HL-60 (cell line): ENCODE measurements around the gene RHBDD1.

Experiments used
- DNase-seq, 2 experiments: peaks; one replicate each; pipeline ENCODE4 v3.0.0-alpha.2; 2010 to 2020; ENCODE audit warnings: low read depth in 1 of 2, low spot score in 1 of 2
- H3K27ac ChIP-seq: fragments of 250-450 bp; sonication (Bioruptor Pico); replicated peaks from 2 replicates; pipeline ENCODE4 v1.5.1; 2020; ENCODE audit warnings: mild to moderate bottlenecking, moderate library complexity
- H3K27me3 ChIP-seq: fragments of 250-450 bp; sonication (Bioruptor Pico); 2 replicates; pipeline ENCODE4 v1.5.1; 2021; ENCODE audit warnings: mild to moderate bottlenecking, moderate library complexity; ENCODE audit not compliant: insufficient read depth, poor library complexity, severe bottlenecking
- H3K4me3 ChIP-seq: replicated peaks from 2 replicates; pipeline ENCODE4 v1.5.1; 2011; ENCODE audit warnings: mild to moderate bottlenecking, control low read depth, low read length; ENCODE audit not compliant: insufficient read depth
- GABPA ChIP-seq: IDR thresholded peaks from 2 replicates; pipeline ENCODE4 v1.6.1; 2012; ENCODE audit warnings: low read depth
- POLR2AphosphoS5 ChIP-seq: IDR thresholded peaks from 2 replicates; pipeline ENCODE4 v1.6.1; 2012; ENCODE audit warnings: low read depth
- SPI1 ChIP-seq: IDR thresholded peaks from 2 replicates; pipeline ENCODE4 v1.6.1; 2012; ENCODE audit warnings: low read depth, mild to moderate bottlenecking, borderline replicate concordance
- TF ChIP-seq, protein P1 (sequence below): IDR thresholded peaks from one replicate; pipeline ENCODE4 v1.5.1; 2011; ENCODE audit warnings: low read length, control low read depth, inconsistent platforms; ENCODE audit not compliant: insufficient read depth
- TF ChIP-seq, protein P2 (sequence below): IDR thresholded peaks from 2 replicates; pipeline ENCODE4 v1.6.1; 2012; ENCODE audit warnings: low read depth; ENCODE audit not compliant: insufficient replicate concordance

Gene RHBDD1

DNA sequence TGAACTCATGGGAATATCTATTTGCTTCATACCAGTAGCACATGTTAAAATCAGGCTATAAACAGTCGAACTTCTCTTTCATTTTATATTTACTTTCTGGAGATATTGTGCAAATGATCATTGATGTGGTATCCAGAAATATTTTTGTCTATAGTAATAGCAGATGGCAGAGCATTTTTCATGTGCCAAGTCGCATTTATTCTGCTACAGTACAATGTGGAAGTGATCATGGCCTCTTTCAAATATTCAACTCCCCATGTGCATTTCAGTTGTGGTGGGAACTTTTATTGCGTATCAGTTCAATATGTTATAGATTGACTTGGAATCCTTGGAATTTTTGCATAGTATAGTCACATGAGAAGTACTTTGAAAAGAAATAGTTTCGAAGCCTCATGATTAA, 57.4 kb downstream of the RHBDD1 start:
- DNase-seq, result no peak
- Histone ChIP-seq H3K27ac (no peak overlapping the region), H3K27me3 (no peaks in the 10 kb centered on the region), H3K4me3 (no peak overlapping the region)
- TF ChIP-seq GABPA (no peak), SPI1 (no peak), POLR2AphosphoS5 (no peak)
- TF ChIP-seq, protein P1, sequence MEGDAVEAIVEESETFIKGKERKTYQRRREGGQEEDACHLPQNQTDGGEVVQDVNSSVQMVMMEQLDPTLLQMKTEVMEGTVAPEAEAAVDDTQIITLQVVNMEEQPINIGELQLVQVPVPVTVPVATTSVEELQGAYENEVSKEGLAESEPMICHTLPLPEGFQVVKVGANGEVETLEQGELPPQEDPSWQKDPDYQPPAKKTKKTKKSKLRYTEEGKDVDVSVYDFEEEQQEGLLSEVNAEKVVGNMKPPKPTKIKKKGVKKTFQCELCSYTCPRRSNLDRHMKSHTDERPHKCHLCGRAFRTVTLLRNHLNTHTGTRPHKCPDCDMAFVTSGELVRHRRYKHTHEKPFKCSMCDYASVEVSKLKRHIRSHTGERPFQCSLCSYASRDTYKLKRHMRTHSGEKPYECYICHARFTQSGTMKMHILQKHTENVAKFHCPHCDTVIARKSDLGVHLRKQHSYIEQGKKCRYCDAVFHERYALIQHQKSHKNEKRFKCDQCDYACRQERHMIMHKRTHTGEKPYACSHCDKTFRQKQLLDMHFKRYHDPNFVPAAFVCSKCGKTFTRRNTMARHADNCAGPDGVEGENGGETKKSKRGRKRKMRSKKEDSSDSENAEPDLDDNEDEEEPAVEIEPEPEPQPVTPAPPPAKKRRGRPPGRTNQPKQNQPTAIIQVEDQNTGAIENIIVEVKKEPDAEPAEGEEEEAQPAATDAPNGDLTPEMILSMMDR, result no peak
- TF ChIP-seq, protein P2, sequence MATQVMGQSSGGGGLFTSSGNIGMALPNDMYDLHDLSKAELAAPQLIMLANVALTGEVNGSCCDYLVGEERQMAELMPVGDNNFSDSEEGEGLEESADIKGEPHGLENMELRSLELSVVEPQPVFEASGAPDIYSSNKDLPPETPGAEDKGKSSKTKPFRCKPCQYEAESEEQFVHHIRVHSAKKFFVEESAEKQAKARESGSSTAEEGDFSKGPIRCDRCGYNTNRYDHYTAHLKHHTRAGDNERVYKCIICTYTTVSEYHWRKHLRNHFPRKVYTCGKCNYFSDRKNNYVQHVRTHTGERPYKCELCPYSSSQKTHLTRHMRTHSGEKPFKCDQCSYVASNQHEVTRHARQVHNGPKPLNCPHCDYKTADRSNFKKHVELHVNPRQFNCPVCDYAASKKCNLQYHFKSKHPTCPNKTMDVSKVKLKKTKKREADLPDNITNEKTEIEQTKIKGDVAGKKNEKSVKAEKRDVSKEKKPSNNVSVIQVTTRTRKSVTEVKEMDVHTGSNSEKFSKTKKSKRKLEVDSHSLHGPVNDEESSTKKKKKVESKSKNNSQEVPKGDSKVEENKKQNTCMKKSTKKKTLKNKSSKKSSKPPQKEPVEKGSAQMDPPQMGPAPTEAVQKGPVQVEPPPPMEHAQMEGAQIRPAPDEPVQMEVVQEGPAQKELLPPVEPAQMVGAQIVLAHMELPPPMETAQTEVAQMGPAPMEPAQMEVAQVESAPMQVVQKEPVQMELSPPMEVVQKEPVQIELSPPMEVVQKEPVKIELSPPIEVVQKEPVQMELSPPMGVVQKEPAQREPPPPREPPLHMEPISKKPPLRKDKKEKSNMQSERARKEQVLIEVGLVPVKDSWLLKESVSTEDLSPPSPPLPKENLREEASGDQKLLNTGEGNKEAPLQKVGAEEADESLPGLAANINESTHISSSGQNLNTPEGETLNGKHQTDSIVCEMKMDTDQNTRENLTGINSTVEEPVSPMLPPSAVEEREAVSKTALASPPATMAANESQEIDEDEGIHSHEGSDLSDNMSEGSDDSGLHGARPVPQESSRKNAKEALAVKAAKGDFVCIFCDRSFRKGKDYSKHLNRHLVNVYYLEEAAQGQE, result no peak

DNA sequence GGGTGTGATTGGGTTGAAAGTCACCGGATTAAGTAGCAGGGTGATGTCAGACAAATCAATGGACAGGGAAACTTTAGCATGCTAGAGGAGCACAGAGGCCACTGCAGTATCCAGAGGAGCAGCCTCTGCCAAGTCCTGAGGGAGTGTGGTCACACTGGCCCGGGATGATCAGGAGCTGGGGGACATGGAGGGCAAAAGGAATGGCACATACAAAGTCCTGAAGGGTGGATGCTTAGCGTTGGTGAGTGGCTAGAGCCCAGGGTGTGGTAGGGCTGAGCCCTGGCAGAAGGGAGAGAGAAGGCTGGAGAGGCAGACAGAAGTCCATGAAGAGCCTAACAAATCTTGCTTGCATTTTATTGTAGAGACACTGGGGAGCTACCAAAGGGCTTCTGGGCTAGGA, 58.9 kb downstream of the RHBDD1 start:
- TF ChIP-seq SPI1 (no peak), GABPA (no peak), POLR2AphosphoS5 (no peak)
- TF ChIP-seq, protein P1, result no peak
- TF ChIP-seq, protein P2, result no peak
- DNase-seq, result no peak
- H3K27ac ChIP-seq, result no peak overlapping the region
- H3K27me3 ChIP-seq, result no peaks in the 10 kb centered on the region
- H3K4me3 ChIP-seq, result no peak overlapping the region

DNA sequence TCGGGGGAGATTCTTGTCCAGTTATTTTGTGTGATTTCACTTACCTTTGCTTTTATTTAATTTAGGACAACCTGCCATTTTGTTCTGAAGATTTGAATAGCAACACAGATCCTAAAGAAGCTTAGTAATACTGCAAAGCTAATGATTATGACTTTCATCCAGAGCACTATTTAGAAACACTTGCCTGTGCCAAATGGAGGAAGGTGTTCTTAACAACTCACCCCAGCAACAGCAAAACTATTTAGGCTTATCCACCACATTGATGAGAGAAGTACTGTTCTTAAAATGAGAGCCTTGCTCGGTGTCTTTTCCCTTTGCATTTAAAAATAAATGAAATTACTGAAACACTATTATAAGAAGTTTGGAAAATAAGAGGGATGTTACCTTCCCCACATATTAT, 59.7 kb downstream of the RHBDD1 start:
- TF ChIP-seq GABPA, result no peak
- Histone ChIP-seq H3K27me3 (no peaks in the 10 kb centered on the region), H3K27ac (no peak overlapping the region), H3K4me3 (no peak overlapping the region)
- DNase-seq, result no peak

DNA sequence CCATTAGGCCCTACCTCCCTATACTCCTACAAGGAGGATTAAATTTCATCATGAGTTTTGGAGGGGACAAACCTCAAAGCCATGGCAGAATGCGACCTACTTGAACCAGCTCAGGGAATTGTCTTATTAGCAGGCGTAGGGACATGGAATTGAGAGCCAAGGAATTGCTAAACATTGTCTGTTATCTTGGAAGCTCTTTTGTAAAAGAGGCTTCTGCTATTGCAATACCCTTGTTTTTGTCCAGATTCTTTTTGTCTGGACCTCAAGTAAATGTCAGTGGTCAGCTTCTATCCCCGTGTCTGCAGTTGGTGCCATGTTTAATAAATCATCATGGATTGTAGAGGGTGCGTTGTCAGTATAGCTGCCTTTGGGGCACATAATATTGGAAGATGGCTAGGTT, 62.3 kb downstream of the RHBDD1 start:
- TF ChIP-seq, protein P2, result no peak
- no peak for TF ChIP-seq SPI1
- TF ChIP-seq, protein P1, result no peak
- TF ChIP-seq GABPA, result no peak
- no peak for TF ChIP-seq POLR2AphosphoS5
- Histone ChIP-seq H3K27me3 (no peaks in the 10 kb centered on the region), H3K27ac (no peak overlapping the region), H3K4me3 (no peak overlapping the region)
- DNase-seq, result no peak
